SH-SY5Y (cell line): ENCODE measurements around the gene STAT4.

Source experiments
- GATA2 ChIP-seq: IDR thresholded peaks from 2 replicates; pipeline ENCODE4 v1.6.1; 2011; ENCODE audit warnings: mild to moderate bottlenecking, low read depth, low read length
- GATA3 ChIP-seq: IDR thresholded peaks from 2 replicates; pipeline ENCODE4 v1.6.1; 2011; ENCODE audit warnings: low read depth, mild to moderate bottlenecking, low read length, moderate library complexity

DNA sequence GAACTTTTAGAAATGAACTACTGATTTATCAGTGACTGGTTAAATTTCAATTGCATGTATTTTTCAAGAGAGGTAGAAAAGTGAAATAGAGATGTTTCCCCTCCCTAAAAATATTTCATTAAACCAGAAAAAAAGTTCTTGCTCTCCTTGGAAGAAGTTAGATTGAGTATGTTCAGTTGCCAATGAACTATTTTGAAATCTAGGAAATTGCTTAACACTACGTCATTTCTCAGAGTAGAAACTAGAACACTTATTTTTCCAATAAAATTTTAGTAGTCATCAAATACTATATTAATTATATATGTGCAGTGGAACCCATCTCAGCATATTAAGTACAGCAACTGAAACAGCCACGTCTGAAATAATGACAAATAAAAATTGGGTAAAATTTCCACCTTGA is 85.0 kb downstream of the STAT4 start:
- TF ChIP-seq GATA3 (no peak), GATA2 (no peak)
